Measurements from ENCODE around the gene ZFP2. TPM values are rescaled to one million over a fixed set of nuclear protein-coding genes. Genes with fewer than 3 reads are reported as not detected.
"Not testable (repeated sequence)": the region's sequence is repeated elsewhere in the genome, so short reads cannot be mapped to it uniquely, and the experiment has no call there.

Gene ZFP2
- total RNA-seq, 1 experiment from 2014 or later = not detected

DNA sequence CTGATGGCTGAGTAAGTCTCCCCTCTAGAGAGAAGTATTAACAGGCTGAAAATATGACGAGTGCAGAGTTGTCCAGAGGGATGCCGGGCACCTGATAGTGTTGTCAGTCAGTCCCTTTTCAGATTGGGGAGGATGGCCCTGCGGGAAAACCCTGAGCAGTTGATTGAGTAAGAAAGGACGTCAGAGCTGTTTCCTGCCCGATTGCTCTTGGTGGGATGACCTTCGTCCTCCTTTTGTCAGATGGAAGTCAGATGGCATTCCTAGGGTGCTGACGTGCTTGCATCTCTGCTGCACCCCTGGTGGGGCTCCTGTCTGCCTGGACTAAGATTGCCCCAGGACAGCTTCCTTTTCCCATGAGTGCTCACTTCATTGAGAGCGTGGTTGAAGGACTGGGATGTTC, 26.1 kb upstream of the ZFP2 start:
- Histone ChIP-seq H3K27ac (ENCODE audit: low read length) (no peak overlapping the region), H3K4me2 (ENCODE audit: low read depth, low read length, poor library complexity, severe bottlenecking) (no peak overlapping the region), H3K9me2 (replicated peaks; ENCODE audit: insufficient read depth, low read length) (no peaks in the 10 kb centered on the region), H3K4me1 (ENCODE audit: low read length) (no peaks in the 10 kb centered on the region), H3K27me3 (ENCODE audit: low read length) (no peaks in the 10 kb centered on the region), H4K20me1 (ENCODE audit: insufficient read depth, low read depth, low read length) (no peaks in the 10 kb centered on the region), H3K4me3 (ENCODE audit: low read length) (no peak overlapping the region), H3K79me2 (ENCODE audit: low read length) (no peaks in the 10 kb centered on the region), H3K36me3 (ENCODE audit: insufficient read depth, low read length) (0 out of 2 replicates have a peak, but pooled peaks cover 4% of the 10 kb centered on the region), H2AFZ (ENCODE audit: low read length) (no peak overlapping the region), H3K9me3 (ENCODE audit: low read length) (peaks cover 6% of the 10 kb centered on the region), H3K9ac (ENCODE audit: low read length) (no peak overlapping the region)
- no peak for DNase-seq

DNA sequence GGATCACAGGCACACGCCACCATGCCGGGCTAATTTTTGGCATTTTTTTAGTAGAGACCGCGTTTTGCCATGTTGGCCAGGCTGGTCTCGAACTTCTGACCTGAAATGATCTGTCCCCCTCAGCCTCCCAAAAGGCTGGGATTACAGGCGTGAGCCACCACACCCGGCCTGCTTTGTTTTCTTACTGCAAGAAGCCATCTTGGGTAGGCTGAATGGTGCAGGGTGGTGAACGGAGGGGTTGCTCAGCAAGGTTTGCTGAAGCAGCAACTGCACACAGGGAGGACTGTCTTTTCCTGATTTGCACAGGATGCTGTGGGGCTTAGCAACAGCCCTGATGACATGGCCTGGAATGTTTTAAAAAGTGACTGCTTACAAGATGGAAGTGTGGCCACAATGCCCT, 25.3 kb upstream of the ZFP2 start:
- Histone ChIP-seq H3K4me3 (ENCODE audit: low read length) (no peak overlapping the region), H3K36me3 (ENCODE audit: insufficient read depth, low read length) (0 out of 2 replicates have a peak, but pooled peaks cover 4% of the 10 kb centered on the region), H3K9me3 (ENCODE audit: low read length) (peaks cover 14% of the 10 kb centered on the region), H3K9me2 (replicated peaks; ENCODE audit: insufficient read depth, low read length) (no peaks in the 10 kb centered on the region), H3K4me1 (ENCODE audit: low read length) (no peaks in the 10 kb centered on the region), H2AFZ (ENCODE audit: low read length) (no peak overlapping the region), H3K79me2 (ENCODE audit: low read length) (no peaks in the 10 kb centered on the region), H3K4me2 (ENCODE audit: low read depth, low read length, poor library complexity, severe bottlenecking) (no peak overlapping the region), H4K20me1 (ENCODE audit: insufficient read depth, low read depth, low read length) (no peaks in the 10 kb centered on the region), H3K27me3 (ENCODE audit: low read length) (no peaks in the 10 kb centered on the region), H3K9ac (ENCODE audit: low read length) (no peak overlapping the region), H3K27ac (ENCODE audit: low read length) (no peak overlapping the region)
- no peak for DNase-seq

DNA sequence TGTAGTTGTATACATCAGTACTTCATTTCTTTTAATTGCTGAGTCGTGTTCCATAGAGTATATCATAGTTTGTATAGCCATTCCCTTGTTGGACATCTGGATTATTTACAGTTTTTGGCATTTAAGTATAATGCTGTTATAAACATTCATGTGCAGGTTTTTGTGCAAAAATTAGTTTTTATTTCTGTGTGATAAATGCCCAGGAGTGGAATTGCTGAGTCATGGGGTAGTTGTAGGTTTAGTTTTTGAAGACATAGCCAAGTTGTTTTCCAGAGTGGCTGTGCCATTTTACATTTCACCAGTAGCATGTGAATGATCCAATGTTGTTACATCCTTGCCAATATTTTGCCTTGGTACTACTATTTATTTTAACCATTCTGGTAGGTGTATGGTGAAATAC, 23.4 kb upstream of the ZFP2 start:
- no peaks in the 10 kb centered on the region for H3K79me2 ChIP-seq (ENCODE audit: low read length)
- H3K4me1 ChIP-seq (ENCODE audit: low read length) = no peaks in the 10 kb centered on the region
- no peak overlapping the region for H3K4me2 ChIP-seq (ENCODE audit: low read depth, low read length, poor library complexity, severe bottlenecking)
- peaks cover 24% of the 10 kb centered on the region for H3K9me3 ChIP-seq (ENCODE audit: low read length)
- no peak for DNase-seq
- H3K4me3 ChIP-seq (ENCODE audit: low read length) = no peak overlapping the region
- H3K27me3 ChIP-seq (ENCODE audit: low read length) = no peaks in the 10 kb centered on the region
- H3K9me2 ChIP-seq (replicated peaks; ENCODE audit: insufficient read depth, low read length) = no peaks in the 10 kb centered on the region
- no peak overlapping the region for H3K27ac ChIP-seq (ENCODE audit: low read length)
- 0 out of 2 replicates have a peak, but pooled peaks cover 4% of the 10 kb centered on the region for H3K36me3 ChIP-seq (ENCODE audit: insufficient read depth, low read length)
- no peaks in the 10 kb centered on the region for H4K20me1 ChIP-seq (ENCODE audit: insufficient read depth, low read depth, low read length)
- H3K9ac ChIP-seq (ENCODE audit: low read length) = no peak overlapping the region
- no peak overlapping the region for H2AFZ ChIP-seq (ENCODE audit: low read length)

DNA sequence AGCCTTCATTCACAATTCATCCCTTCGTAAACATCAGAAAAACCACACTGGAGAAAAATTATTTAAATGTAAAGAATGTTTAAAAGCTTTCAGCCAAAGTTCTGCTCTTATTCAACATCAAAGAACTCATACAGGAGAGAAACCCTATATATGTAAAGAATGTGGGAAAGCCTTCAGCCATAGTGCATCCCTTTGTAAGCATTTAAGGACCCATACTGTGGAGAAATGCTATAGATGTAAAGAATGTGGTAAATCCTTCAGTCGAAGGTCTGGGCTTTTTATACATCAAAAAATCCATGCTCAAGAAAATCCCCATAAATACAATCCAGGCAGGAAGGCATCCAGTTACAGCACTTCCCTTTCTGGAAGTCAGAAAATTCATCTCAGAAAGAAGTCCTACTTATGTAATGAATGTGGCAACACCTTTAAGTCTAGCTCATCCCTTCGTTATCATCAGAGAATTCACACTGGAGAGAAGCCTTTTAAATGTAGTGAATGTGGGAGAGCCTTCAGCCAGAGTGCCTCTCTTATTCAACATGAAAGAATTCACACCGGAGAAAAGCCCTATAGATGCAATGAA, 12.5 kb upstream of the ZFP2 start:
- H3K4me3 ChIP-seq (ENCODE audit: low read length); DNase-seq; H3K36me3 ChIP-seq (ENCODE audit: insufficient read depth, low read length); H3K4me2 ChIP-seq (ENCODE audit: low read depth, low read length, poor library complexity, severe bottlenecking); H3K79me2 ChIP-seq (ENCODE audit: low read length); H3K9ac ChIP-seq (ENCODE audit: low read length); H4K20me1 ChIP-seq (ENCODE audit: insufficient read depth, low read depth, low read length); H2AFZ ChIP-seq (ENCODE audit: low read length); H3K27ac ChIP-seq (ENCODE audit: low read length); H3K9me2 ChIP-seq (replicated peaks; ENCODE audit: insufficient read depth, low read length); H3K4me1 ChIP-seq (ENCODE audit: low read length); H3K27me3 ChIP-seq (ENCODE audit: low read length): not testable (repeated sequence)
- peaks cover 46% of the 10 kb centered on the region for H3K9me3 ChIP-seq (ENCODE audit: low read length)

DNA sequence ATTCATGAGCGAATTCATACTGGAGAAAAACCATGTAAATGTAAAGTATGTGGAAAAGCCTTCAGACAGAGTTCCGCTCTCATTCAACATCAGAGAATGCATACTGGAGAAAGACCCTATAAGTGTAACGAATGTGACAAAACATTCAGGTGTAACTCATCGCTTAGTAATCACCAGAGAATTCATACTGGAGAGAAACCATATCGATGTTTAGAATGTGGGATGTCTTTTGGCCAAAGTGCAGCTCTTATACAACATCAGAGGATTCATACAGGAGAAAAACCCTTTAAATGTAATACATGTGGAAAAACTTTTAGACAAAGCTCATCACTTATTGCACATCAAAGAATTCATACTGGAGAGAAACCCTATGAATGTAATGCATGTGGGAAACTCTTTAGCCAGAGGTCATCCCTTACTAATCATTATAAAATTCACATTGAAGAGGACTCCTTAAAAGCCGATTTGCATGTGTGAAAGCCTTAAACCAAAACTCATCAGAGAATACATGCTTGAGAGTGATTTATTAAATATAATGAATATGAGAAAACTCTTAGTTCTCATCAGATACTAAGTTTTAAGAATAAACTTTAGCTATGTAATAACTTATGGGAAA, 11.8 kb upstream of the ZFP2 start:
- H2AFZ ChIP-seq (ENCODE audit: low read length) = no peak overlapping the region
- H3K9ac ChIP-seq (ENCODE audit: low read length) = no peak overlapping the region
- no peaks in the 10 kb centered on the region for H3K4me1 ChIP-seq (ENCODE audit: low read length)
- no peak overlapping the region for H3K4me3 ChIP-seq (ENCODE audit: low read length)
- H3K27ac ChIP-seq (ENCODE audit: low read length) = no peak overlapping the region
- no peaks in the 10 kb centered on the region for H4K20me1 ChIP-seq (ENCODE audit: insufficient read depth, low read depth, low read length)
- H3K9me2 ChIP-seq (replicated peaks; ENCODE audit: insufficient read depth, low read length) = no peaks in the 10 kb centered on the region
- no peaks in the 10 kb centered on the region for H3K79me2 ChIP-seq (ENCODE audit: low read length)
- peaks cover 4% of the 10 kb centered on the region; the same call in 1 of the 2 replicates for H3K36me3 ChIP-seq (ENCODE audit: insufficient read depth, low read length)
- H3K27me3 ChIP-seq (ENCODE audit: low read length) = no peaks in the 10 kb centered on the region
- DNase-seq = no peak
- no peak overlapping the region for H3K4me2 ChIP-seq (ENCODE audit: low read depth, low read length, poor library complexity, severe bottlenecking)
- peaks cover 50% of the 10 kb centered on the region for H3K9me3 ChIP-seq (ENCODE audit: low read length)

DNA sequence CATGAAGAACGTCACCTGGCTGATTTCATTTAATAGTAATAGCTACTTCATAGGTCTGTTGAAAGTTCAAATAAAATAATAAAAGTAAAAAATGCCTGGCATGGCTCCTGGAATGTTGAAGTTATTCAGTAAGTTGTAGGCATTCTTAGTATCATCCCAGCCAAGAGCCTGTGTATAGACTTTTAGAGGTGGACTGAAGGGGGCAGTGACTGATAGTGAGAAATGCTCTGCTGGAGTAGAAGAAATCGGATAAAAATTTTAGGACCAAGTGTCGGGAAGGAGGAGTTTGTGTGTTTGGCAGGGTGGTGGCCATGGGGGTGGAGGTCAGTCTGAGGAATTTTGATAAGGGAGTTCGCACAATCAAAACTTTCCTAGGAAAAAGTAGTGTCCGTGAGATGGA, 3.6 kb downstream of the ZFP2 start:
- Histone ChIP-seq H2AFZ (ENCODE audit: low read length) (no peak overlapping the region), H3K9me2 (replicated peaks; ENCODE audit: insufficient read depth, low read length) (no peaks in the 10 kb centered on the region), H3K4me1 (ENCODE audit: low read length) (no peaks in the 10 kb centered on the region)

DNA sequence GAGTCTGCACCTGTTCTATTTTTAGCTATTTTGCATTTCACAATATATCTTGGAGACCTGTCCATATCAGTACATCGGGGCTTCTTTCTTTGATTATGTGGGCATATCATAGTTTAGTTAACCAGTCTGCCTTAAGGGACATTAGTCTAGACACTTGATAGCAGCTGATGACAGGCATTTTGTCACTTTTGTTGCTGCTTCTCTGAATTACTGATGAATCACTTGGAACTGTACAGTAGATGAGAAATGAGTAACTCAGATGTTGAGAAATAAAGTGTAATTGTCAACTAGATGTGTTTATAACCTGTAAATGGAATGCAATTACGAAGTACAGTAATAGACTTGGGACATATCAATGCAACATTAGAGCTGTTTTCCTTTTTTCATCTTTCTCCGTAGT, 7.1 kb downstream of the ZFP2 start:
- Histone ChIP-seq H3K79me2 (ENCODE audit: low read length) (no peaks in the 10 kb centered on the region), H2AFZ (ENCODE audit: low read length) (no peak overlapping the region), H3K9me2 (replicated peaks; ENCODE audit: insufficient read depth, low read length) (no peaks in the 10 kb centered on the region), H3K9ac (ENCODE audit: low read length) (no peak overlapping the region), H3K4me3 (ENCODE audit: low read length) (no peak overlapping the region), H3K4me1 (ENCODE audit: low read length) (no peaks in the 10 kb centered on the region), H3K27me3 (ENCODE audit: low read length) (no peaks in the 10 kb centered on the region), H3K27ac (ENCODE audit: low read length) (no peak overlapping the region), H3K4me2 (ENCODE audit: low read depth, low read length, poor library complexity, severe bottlenecking) (no peak overlapping the region), H4K20me1 (ENCODE audit: insufficient read depth, low read depth, low read length) (no peaks in the 10 kb centered on the region), H3K9me3 (ENCODE audit: low read length) (peaks cover 10% of the 10 kb centered on the region; the same call in 1 of the 2 replicates), H3K36me3 (ENCODE audit: insufficient read depth, low read length) (no peaks in the 10 kb centered on the region; the same call in 1 of the 2 replicates)
- no peak for DNase-seq

More for the DNA sequence above, 3.6 kb downstream of the ZFP2 start:
- no peaks in the 10 kb centered on the region for H4K20me1 ChIP-seq (ENCODE audit: insufficient read depth, low read depth, low read length)
- no peak for DNase-seq
- H3K27ac ChIP-seq (ENCODE audit: low read length) = no peak overlapping the region
- H3K36me3 ChIP-seq (ENCODE audit: insufficient read depth, low read length) = no peaks in the 10 kb centered on the region; the same call in 1 of the 2 replicates
- H3K79me2 ChIP-seq (ENCODE audit: low read length) = no peaks in the 10 kb centered on the region
- no peak overlapping the region for H3K9ac ChIP-seq (ENCODE audit: low read length)
- no peak overlapping the region for H3K4me2 ChIP-seq (ENCODE audit: low read depth, low read length, poor library complexity, severe bottlenecking)
- no peak overlapping the region for H3K4me3 ChIP-seq (ENCODE audit: low read length)
- peaks cover 10% of the 10 kb centered on the region; the same call in 1 of the 2 replicates for H3K9me3 ChIP-seq (ENCODE audit: low read length)
- no peaks in the 10 kb centered on the region for H3K27me3 ChIP-seq (ENCODE audit: low read length)

DNA sequence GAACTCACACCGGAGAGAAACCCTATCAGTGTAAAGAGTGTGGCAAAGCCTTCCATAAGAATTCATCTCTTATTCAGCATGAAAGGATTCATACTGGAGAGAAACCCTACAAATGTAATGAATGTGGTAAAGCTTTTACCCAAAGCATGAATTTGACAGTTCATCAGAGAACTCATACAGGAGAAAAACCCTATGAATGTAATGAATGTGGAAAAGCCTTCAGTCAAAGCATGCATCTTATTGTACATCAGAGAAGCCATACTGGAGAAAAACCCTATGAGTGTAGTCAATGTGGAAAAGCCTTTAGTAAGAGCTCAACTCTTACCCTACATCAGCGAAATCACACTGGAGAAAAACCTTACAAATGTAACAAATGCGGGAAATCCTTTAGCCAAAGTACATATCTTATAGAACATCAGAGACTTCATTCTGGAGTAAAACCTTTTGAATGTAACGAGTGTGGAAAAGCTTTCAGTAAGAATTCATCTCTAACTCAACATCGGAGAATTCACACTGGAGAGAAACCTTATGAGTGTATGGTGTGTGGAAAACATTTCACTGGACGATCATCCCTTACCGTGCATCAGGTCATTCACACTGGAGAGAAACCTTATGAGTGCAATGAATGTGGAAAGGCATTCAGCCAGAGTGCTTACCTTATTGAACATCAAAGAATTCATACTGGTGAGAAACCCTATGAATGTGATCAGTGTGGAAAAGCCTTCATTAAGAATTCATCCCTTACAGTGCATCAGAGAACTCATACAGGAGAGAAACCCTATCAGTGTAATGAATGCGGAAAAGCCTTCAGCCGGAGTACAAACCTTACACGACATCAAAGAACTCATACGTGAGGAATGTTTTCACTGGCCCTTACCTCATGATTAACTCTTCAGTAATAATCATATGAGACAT, 36.4 kb downstream of the ZFP2 start:
- peaks cover 51% of the 10 kb centered on the region for H3K9me3 ChIP-seq (ENCODE audit: low read length)
- no peaks in the 10 kb centered on the region for H3K36me3 ChIP-seq (ENCODE audit: insufficient read depth, low read length)
- no peak overlapping the region for H3K4me2 ChIP-seq (ENCODE audit: low read depth, low read length, poor library complexity, severe bottlenecking)

More for the DNA sequence above, 36.4 kb downstream of the ZFP2 start:
- no peak for DNase-seq
- no peak overlapping the region for H3K27ac ChIP-seq (ENCODE audit: low read length)
- no peaks in the 10 kb centered on the region for H3K79me2 ChIP-seq (ENCODE audit: low read length)
- no peak overlapping the region for H3K4me3 ChIP-seq (ENCODE audit: low read length)
- H2AFZ ChIP-seq (ENCODE audit: low read length) = no peak overlapping the region
- H4K20me1 ChIP-seq (ENCODE audit: insufficient read depth, low read depth, low read length) = no peaks in the 10 kb centered on the region
- no peaks in the 10 kb centered on the region for H3K9me2 ChIP-seq (replicated peaks; ENCODE audit: insufficient read depth, low read length)
- no peaks in the 10 kb centered on the region for H3K27me3 ChIP-seq (ENCODE audit: low read length)
- no peaks in the 10 kb centered on the region for H3K4me1 ChIP-seq (ENCODE audit: low read length)
- H3K9ac ChIP-seq (ENCODE audit: low read length) = no peak overlapping the region
